ENCODE measurements around the gene PTPRJ.

The PTPRJ gene

GRCh38 chr11:48025293-48025983 lies 45.1 kb downstream of the PTPRJ start:
- Histone ChIP-seq H3K9ac (ENCODE audit: low read depth, low read length) (no peak overlapping the region), H3K9me3 (ENCODE audit: insufficient read depth, low read depth, low read length) (no peaks in the 10 kb centered on the region), H3K27ac (ENCODE audit: low read length) (no peak overlapping the region), H3K36me3 (ENCODE audit: insufficient read depth, low read depth, low read length) (no peaks in the 10 kb centered on the region), H3K4me1 (ENCODE audit: insufficient read depth, low read length) (peaks cover 7% of the 10 kb centered on the region; the same call in 1 of the 2 replicates), H3K4me3 (ENCODE audit: low read length) (no peak overlapping the region), H3K27me3 (ENCODE audit: insufficient read depth, low read length) (no peaks in the 10 kb centered on the region)

- Histone ChIP-seq H3K36me3 (ENCODE audit: insufficient read depth, low read depth, low read length) (no peaks in the 10 kb centered on the region), H3K27me3 (ENCODE audit: insufficient read depth, low read length) (no peaks in the 10 kb centered on the region), H3K4me1 (ENCODE audit: insufficient read depth, low read length) (peaks cover 7% of the 10 kb centered on the region), H3K9ac (ENCODE audit: low read depth, low read length) (no peak overlapping the region), H3K4me3 (ENCODE audit: low read length) (no peak overlapping the region), H3K27ac (ENCODE audit: low read length) (no peak overlapping the region), H3K9me3 (ENCODE audit: insufficient read depth, low read depth, low read length) (no peaks in the 10 kb centered on the region)
Observed at GRCh38 chr11:48025984-48026340, 45.6 kb downstream of the PTPRJ start.

DNA sequence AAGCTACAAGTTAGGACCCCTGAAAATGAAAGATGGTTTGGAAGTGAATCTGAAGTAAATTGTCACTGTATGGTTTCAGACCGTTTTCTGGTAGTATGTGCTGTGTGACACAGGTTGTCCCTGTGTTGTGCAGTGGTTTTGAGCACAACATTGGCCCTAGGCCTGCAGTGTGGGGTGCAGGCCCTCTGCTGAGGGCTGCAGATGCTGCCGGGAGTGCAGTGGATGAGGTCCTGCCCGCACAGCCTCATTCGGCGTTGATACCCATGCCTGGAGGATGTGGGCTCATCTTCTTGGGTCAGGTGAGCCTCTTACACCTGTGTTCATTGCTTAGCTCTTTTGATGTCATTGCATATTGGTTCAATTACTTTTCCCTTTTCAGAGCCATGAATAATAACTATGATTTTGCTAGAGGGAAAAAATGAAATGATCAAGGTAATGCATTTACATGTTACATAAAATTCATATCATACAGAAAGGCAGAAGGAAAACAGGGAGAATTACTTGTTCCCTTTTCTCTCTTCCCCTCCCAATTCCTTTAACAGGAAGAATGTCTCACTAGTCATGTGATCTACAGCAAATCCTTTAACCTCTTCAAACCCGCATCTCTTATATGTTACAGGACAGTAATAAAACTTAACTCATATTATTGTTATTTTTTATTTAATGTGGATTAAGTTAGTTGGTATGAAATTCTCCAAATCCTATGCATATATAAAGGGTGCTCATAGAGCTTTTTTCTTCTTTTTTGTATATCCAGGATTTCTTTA lies 48.7 kb downstream of the PTPRJ start:
- Histone ChIP-seq H3K36me3 (ENCODE audit: insufficient read depth, low read depth, low read length) (no peaks in the 10 kb centered on the region), H3K27ac (ENCODE audit: low read length) (no peak overlapping the region), H3K27me3 (ENCODE audit: insufficient read depth, low read length) (no peaks in the 10 kb centered on the region), H3K4me1 (ENCODE audit: insufficient read depth, low read length) (peaks cover 17% of the 10 kb centered on the region), H3K9ac (ENCODE audit: low read depth, low read length) (no peak overlapping the region), H3K9me3 (ENCODE audit: insufficient read depth, low read depth, low read length) (no peaks in the 10 kb centered on the region), H3K4me3 (ENCODE audit: low read length) (no peak overlapping the region)

DNA sequence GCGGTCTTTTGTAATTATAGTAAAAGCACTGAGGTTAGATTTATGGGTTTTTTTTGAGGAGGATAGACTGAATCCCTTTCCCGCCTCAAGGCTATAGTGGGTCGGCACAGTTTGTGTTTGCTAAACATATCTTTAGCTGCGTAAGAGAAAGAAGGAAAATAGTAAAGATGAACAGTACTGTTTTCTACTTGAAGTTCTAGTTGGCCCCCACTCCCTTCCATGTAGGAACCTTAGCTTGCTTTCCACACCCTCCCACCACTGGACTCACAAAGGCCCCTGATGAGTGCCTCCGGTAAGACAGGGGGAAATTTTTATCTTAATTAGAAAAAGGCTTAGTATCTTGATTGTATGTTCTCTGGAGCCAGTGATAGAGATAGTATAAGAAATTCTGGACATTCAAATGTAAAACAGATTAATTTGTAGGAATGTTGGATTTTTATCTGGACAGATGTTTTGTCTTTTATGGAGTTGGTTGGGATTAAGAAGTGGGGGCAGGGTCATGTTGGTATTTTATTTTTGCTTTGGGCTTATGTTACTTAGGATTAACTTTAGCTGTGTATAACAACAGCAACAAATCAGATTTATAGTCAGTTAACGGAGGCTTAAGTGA lies 49.4 kb downstream of the PTPRJ start:
- Histone ChIP-seq H3K27ac (ENCODE audit: low read length) (no peak overlapping the region), H3K27me3 (ENCODE audit: insufficient read depth, low read length) (no peaks in the 10 kb centered on the region), H3K36me3 (ENCODE audit: insufficient read depth, low read depth, low read length) (no peaks in the 10 kb centered on the region), H3K9ac (ENCODE audit: low read depth, low read length) (no peak overlapping the region), H3K9me3 (ENCODE audit: insufficient read depth, low read depth, low read length) (no peaks in the 10 kb centered on the region), H3K4me3 (ENCODE audit: low read length) (no peak overlapping the region), H3K4me1 (ENCODE audit: insufficient read depth, low read length) (peaks cover 17% of the 10 kb centered on the region)

DNA sequence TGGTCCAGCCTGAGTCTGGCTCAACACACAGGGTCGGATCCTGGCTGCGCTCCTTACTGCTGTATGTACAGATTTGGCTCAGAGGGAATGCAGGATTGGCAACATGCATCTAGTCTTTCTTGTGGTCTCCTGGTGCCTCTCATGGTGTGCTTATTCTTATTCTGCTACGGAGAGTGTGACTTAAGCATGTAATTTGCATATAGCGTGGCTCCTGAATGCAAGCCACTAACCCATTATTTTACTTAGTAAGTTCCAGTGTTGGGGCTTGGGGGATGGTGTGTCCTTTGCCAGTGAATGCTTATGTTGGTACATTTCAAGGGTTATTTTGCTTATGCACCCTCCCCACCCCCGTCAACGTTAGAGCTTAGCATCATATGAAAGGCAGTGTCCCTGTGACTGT lies 51.2 kb downstream of the PTPRJ start:
- no peaks in the 10 kb centered on the region for H3K9me3 ChIP-seq (ENCODE audit: insufficient read depth, low read depth, low read length)
- H3K4me1 ChIP-seq (ENCODE audit: insufficient read depth, low read length) = peaks cover 17% of the 10 kb centered on the region
- H3K9ac ChIP-seq (ENCODE audit: low read depth, low read length) = no peak overlapping the region
- H3K36me3 ChIP-seq (ENCODE audit: insufficient read depth, low read depth, low read length) = no peaks in the 10 kb centered on the region
- no peak overlapping the region for H3K27ac ChIP-seq (ENCODE audit: low read length)
- H3K27me3 ChIP-seq (ENCODE audit: insufficient read depth, low read length) = no peaks in the 10 kb centered on the region
- no peak overlapping the region for H3K4me3 ChIP-seq (ENCODE audit: low read length)

GRCh38 chr11:48032721-48033120 lies 52.4 kb downstream of the PTPRJ start:
- Histone ChIP-seq H3K4me1 (ENCODE audit: insufficient read depth, low read length) (peaks cover 17% of the 10 kb centered on the region), H3K27me3 (ENCODE audit: insufficient read depth, low read length) (no peaks in the 10 kb centered on the region), H3K4me3 (ENCODE audit: low read length) (no peak overlapping the region), H3K36me3 (ENCODE audit: insufficient read depth, low read depth, low read length) (no peaks in the 10 kb centered on the region), H3K9ac (ENCODE audit: low read depth, low read length) (no peak overlapping the region), H3K27ac (ENCODE audit: low read length) (no peak overlapping the region), H3K9me3 (ENCODE audit: insufficient read depth, low read depth, low read length) (no peaks in the 10 kb centered on the region)

- Histone ChIP-seq H3K9me3 (ENCODE audit: insufficient read depth, low read depth, low read length) (no peaks in the 10 kb centered on the region), H3K9ac (ENCODE audit: low read depth, low read length) (no peak overlapping the region), H3K4me3 (ENCODE audit: low read length) (no peak overlapping the region), H3K27me3 (ENCODE audit: insufficient read depth, low read length) (no peaks in the 10 kb centered on the region), H3K36me3 (ENCODE audit: insufficient read depth, low read depth, low read length) (no peaks in the 10 kb centered on the region), H3K4me1 (ENCODE audit: insufficient read depth, low read length) (peaks cover 17% of the 10 kb centered on the region), H3K27ac (ENCODE audit: low read length) (no peak overlapping the region)
Observed at GRCh38 chr11:48033918-48034341, 53.6 kb downstream of the PTPRJ start.

- H3K4me3 ChIP-seq (ENCODE audit: low read length) = no peak overlapping the region
- H3K4me1 ChIP-seq (ENCODE audit: insufficient read depth, low read length) = peaks cover 11% of the 10 kb centered on the region
- H3K36me3 ChIP-seq (ENCODE audit: insufficient read depth, low read depth, low read length) = no peaks in the 10 kb centered on the region
- no peak overlapping the region for H3K9ac ChIP-seq (ENCODE audit: low read depth, low read length)
- no peaks in the 10 kb centered on the region for H3K27me3 ChIP-seq (ENCODE audit: insufficient read depth, low read length)
- no peak overlapping the region for H3K27ac ChIP-seq (ENCODE audit: low read length)
- no peaks in the 10 kb centered on the region for H3K9me3 ChIP-seq (ENCODE audit: insufficient read depth, low read depth, low read length)
Observed at GRCh38 chr11:48034926-48035871, 54.8 kb downstream of the PTPRJ start.

GRCh38 chr11:48036011-48036410 lies 55.7 kb downstream of the PTPRJ start:
- Histone ChIP-seq H3K27me3 (ENCODE audit: insufficient read depth, low read length) (no peaks in the 10 kb centered on the region), H3K4me1 (ENCODE audit: insufficient read depth, low read length) (peaks cover 10% of the 10 kb centered on the region), H3K27ac (ENCODE audit: low read length) (no peak overlapping the region), H3K36me3 (ENCODE audit: insufficient read depth, low read depth, low read length) (no peaks in the 10 kb centered on the region), H3K4me3 (ENCODE audit: low read length) (no peak overlapping the region), H3K9ac (ENCODE audit: low read depth, low read length) (no peak overlapping the region), H3K9me3 (ENCODE audit: insufficient read depth, low read depth, low read length) (no peaks in the 10 kb centered on the region)

- no peak overlapping the region for H3K9ac ChIP-seq (ENCODE audit: low read depth, low read length)
- no peak overlapping the region for H3K27ac ChIP-seq (ENCODE audit: low read length)
- H3K36me3 ChIP-seq (ENCODE audit: insufficient read depth, low read depth, low read length) = no peaks in the 10 kb centered on the region
- H3K4me1 ChIP-seq (ENCODE audit: insufficient read depth, low read length) = peaks cover 7% of the 10 kb centered on the region
- H3K27me3 ChIP-seq (ENCODE audit: insufficient read depth, low read length) = no peaks in the 10 kb centered on the region
- no peaks in the 10 kb centered on the region for H3K9me3 ChIP-seq (ENCODE audit: insufficient read depth, low read depth, low read length)
- no peak overlapping the region for H3K4me3 ChIP-seq (ENCODE audit: low read length)
Observed at GRCh38 chr11:48036466-48036865, 56.1 kb downstream of the PTPRJ start.

- H3K27me3 ChIP-seq (ENCODE audit: insufficient read depth, low read length) = no peaks in the 10 kb centered on the region
- H3K9ac ChIP-seq (ENCODE audit: low read depth, low read length) = no peak overlapping the region
- no peaks in the 10 kb centered on the region for H3K36me3 ChIP-seq (ENCODE audit: insufficient read depth, low read depth, low read length)
- H3K4me3 ChIP-seq (ENCODE audit: low read length) = no peak overlapping the region
- H3K9me3 ChIP-seq (ENCODE audit: insufficient read depth, low read depth, low read length) = no peaks in the 10 kb centered on the region
- H3K4me1 ChIP-seq (ENCODE audit: insufficient read depth, low read length) = no peaks in the 10 kb centered on the region
- H3K27ac ChIP-seq (ENCODE audit: low read length) = no peak overlapping the region
Observed at GRCh38 chr11:48037709-48038468, 57.5 kb downstream of the PTPRJ start.
